ENCODE data around the gene STK32C.
A peak's percentile ranks its signal among the peaks of the same experiment; 100 is the strongest.

Gene STK32C

DNA sequence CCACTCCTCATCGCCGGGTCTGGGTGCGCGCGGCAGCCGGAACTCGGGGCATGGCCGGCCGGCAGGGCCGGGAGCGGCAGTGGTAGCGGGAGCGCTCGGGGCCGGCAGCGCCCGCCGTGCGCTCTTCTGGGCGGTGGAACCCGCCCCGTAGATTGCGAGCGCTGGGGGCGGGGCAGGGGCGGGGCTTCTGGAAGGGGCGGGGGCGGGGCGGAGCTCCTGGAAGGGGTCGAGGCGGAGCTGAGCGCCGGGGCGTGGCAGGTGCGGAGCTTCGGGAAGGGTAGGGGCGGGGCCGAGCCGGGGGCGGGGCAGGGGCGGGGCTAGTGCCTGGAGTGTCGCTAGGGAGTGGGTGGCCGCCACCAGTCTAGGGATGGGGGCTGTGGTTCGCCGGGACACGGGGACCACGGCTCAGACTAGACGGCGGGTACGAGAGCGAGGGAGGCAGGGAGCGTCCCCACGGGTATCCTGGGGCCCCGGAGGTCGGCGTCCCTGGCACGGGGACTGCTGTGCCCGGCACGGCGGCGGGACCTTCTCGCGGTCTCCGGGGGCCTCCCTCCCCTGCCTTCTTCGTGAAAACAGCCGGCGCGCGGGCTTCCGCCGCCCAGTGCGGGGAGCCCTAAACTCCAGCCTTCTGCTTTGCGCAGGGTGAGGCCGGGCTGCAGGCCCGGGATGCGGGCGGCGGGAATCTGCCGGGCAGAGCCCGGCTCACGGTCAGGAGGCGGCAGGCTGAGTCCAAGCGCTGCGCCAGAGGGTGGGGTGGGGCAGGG, at the start of gene STK32C:
TSS of gene STK32C (minus strand) at position 128 of the 764 bp plus-strand sequence. CDS start at position 11, 117 bp downstream.
- H3K4me3 ChIP-seq (ENCODE audit: low read length), result peak within 1 kb of the TSS; percentile 66
- TF ChIP-seq, protein P1, sequence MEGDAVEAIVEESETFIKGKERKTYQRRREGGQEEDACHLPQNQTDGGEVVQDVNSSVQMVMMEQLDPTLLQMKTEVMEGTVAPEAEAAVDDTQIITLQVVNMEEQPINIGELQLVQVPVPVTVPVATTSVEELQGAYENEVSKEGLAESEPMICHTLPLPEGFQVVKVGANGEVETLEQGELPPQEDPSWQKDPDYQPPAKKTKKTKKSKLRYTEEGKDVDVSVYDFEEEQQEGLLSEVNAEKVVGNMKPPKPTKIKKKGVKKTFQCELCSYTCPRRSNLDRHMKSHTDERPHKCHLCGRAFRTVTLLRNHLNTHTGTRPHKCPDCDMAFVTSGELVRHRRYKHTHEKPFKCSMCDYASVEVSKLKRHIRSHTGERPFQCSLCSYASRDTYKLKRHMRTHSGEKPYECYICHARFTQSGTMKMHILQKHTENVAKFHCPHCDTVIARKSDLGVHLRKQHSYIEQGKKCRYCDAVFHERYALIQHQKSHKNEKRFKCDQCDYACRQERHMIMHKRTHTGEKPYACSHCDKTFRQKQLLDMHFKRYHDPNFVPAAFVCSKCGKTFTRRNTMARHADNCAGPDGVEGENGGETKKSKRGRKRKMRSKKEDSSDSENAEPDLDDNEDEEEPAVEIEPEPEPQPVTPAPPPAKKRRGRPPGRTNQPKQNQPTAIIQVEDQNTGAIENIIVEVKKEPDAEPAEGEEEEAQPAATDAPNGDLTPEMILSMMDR (conservative IDR thresholded peaks at IDR 0.05; ENCODE audit: low read depth, low read length), result no peak
- peak; percentile 38 for DNase-seq (ENCODE audit: low read depth)

DNA sequence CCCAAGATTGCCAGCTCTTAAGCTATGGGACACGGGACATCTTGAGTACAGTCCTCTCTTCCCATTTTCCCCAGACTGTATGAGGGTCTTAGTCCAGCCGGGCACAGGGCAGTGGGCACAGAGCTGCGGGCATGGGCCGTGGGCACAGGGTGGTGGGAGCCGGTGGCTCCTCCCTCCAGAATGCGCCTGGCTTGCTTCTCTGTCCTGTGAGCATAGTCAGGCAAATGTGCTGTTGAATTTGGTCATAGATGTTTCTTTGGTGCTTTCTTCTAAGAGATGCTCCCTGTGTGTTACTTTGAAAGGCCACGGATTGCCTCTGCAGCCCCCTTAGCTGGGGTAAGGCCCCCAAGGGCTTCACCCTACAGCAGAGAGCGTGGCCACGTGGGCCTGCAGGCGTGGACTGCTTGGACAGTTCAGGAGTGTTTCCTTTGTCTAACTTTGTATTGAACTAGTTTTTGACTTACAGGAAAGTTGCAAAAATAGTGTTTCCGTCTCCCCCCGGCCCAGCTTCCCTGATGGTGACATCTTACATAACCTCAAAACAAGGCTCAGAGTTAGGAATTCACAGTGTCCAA, 49.0 kb upstream of the STK32C start:
- TF ChIP-seq, protein P1 (conservative IDR thresholded peaks at IDR 0.05; ENCODE audit: low read depth, low read length), result no peak
- no peak for DNase-seq (ENCODE audit: low read depth)
- H3K4me3 ChIP-seq (ENCODE audit: low read length), result no peak overlapping the region

DNA sequence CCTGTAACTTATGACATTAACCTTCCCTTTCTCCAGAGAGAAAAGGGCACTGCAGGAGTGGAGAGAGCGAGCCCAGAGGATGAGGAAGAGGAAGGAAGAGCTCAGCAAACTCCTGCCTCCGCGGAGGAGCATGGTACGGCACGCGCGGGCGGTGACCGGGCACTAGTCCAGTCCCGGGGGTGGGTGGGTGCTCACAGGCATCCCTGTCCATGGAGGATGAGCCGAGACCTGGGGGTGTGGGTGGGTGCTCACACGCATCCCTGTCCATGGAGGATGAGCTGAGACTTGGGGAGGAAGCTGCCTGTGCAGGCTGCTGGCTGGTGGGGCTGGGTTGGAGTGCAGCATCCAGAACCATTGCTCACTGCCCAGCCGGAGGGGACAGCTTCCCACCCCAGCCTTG, 48.0 kb upstream of the STK32C start:
- no peak for DNase-seq (ENCODE audit: low read depth)
- TF ChIP-seq, protein P1 (conservative IDR thresholded peaks at IDR 0.05; ENCODE audit: low read depth, low read length), result no peak
- no peak overlapping the region for H3K4me3 ChIP-seq (ENCODE audit: low read length)

DNA sequence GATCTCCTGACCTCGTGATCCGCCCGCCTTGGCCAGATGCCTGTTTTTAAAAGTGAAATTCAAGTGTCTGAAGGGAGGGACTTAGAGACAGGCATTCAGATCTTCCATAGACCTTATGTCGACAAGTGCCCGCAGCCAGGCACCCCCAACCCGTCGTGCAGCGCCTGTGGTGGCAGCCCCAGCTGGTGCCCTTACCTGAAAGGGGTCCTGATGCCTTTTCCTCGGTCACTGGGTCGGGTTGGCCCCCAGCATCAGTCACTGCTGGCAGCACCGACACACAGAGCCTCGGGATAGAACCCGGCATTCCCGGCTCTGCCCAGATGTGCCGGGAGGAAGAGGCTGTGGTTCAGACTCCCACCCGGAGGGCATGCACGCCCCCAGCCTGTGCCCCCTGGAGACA, 47.5 kb upstream of the STK32C start:
- TF ChIP-seq, protein P1 (conservative IDR thresholded peaks at IDR 0.05; ENCODE audit: low read depth, low read length), result no peak
- no peak for DNase-seq (ENCODE audit: low read depth)
- H3K4me3 ChIP-seq (ENCODE audit: low read length), result no peak overlapping the region

DNA sequence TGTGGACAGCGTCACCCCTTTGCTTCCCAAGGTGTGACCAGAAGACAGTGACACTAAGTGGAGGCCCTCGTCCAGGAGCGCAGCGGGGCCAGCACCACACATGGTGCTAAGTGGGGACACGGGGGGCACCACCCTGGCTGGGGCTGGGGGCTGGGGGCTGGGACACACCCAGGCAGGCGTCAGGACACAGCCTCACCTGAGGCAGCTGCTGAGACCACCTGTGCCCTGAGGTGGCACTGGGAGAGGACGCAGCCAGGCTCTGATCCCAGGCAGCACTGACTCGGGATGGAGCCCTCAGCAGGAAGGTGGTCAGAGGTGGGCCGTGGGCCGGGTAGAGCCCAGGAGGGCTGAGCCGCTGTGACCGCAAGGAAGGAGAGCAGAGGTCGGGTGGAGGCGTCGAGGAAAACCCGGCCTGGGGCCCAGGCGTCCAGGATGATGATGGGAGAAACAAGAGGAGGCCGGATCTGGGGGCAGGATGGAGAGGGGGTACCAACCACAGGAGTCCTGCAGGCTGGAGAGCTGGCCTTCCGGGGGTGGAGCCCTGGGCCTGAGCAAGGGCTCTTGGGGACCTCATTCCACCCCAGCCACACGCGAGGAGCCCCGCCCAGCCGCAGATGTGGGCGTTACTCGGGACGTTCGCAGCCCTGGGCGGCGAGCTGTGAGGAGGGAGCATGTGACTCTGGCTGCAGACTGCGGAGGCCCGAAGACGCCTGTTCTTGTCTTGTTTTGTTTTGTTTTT, 46.8 kb upstream of the STK32C start:
- DNase-seq (ENCODE audit: low read depth), result no peak
- TF ChIP-seq, protein P1 (conservative IDR thresholded peaks at IDR 0.05; ENCODE audit: low read depth, low read length), result no peak
- no peak overlapping the region for H3K4me3 ChIP-seq (ENCODE audit: low read length)

DNA sequence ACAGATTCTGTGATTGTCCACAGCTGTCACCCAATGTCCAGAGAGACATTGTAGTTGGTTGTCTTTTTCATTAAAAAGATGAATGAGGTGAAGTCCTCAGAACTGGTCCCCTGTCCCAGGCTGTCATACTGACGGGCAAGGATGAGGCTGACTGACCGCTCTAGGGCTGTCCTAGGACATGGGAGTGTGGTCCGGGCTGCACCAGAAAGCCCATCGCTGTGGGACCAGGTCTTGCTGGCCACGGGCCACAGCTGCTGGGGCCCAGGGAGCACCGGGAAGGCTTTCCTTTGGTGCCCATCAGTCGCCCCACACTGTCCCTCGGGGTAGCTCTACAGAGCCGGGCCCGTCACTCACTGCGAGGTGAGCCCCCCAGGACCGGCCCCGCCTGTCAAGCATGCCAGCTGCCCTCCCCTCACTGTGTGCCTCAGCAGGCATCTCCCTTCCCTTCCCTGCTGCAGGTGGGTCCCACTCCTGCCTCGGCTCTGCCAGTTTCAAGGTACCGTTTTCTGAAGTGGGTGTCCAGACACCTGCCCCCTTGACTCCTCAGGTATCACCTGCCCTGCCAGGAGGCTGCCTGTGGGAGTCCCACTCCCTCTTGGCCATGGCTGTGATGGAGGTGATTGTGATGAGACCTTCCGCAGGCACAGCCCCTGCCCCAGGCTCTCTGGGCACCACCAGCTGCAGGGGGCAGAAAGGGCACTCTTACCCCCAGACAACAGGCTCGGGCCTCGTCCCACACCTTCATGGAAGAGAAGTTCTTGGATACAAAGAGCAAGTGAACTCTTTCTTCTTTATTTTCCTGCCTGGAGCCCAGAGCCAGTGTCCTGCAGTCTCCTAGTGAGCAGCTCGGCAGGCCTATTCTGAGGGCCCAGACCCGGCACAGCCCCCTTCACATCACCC, 46.0 kb upstream of the STK32C start:
- no peak for DNase-seq (ENCODE audit: low read depth)
- H3K4me3 ChIP-seq (ENCODE audit: low read length), result no peak overlapping the region
- TF ChIP-seq, protein P1 (conservative IDR thresholded peaks at IDR 0.05; ENCODE audit: low read depth, low read length), result no peak

All from retinal pigment epithelial cell (primary cell).